Measurements from ENCODE around the gene STARD3.

The STARD3 gene

DNA sequence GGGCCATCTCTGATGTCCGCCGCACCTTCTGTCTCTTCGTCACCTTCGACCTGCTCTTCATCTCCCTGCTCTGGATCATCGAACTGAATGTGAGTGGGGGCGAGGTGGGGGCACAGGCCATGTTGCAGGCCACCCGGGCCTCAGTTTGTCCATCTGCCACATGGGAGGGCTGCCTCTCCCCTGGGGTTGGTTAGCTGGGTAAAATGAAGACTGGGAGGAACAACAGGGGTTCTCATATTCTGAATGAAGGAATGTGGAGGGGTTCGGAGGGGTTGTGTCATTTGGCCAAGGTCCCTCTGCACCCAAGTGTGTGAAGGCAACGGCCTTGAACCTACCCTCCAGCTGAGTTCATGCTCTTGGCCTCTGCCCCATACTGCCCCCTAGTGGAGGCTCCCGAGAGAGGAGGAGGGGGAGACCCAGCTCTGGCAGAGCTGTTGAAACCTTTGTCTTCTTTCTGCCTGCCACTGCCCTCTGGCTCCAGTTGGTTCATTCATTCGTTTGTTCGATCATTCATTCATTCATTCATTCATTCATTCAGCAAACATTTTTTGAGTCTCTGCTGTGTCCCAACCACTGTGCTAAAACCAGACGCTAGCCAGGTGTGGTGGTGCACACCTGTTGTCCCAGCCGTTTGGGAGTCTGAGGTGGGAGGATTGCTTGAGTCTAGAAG is 16.9 kb downstream of the STARD3 start:
- H3K4me1 ChIP-seq (ENCODE audit: control insufficient read depth, insufficient read depth, low read length, unreplicated experiment) = no peaks in the 10 kb centered on the region
- no peak overlapping the region for H3K4me3 ChIP-seq (ENCODE audit: low read depth, low read length)
- H3K27ac ChIP-seq (ENCODE audit: low read depth, low read length) = no peak overlapping the region
- H3K36me3 ChIP-seq (ENCODE audit: insufficient read depth, low read length) = no peaks in the 10 kb centered on the region
- no peak overlapping the region for H2AFZ ChIP-seq (ENCODE audit: low read length, unreplicated experiment)
- no peaks in the 10 kb centered on the region for H3K79me2 ChIP-seq (ENCODE audit: control insufficient read depth, insufficient read depth, low read length, unreplicated experiment)
- H3K27me3 ChIP-seq (ENCODE audit: insufficient read depth, low read length) = no peaks in the 10 kb centered on the region

DNA sequence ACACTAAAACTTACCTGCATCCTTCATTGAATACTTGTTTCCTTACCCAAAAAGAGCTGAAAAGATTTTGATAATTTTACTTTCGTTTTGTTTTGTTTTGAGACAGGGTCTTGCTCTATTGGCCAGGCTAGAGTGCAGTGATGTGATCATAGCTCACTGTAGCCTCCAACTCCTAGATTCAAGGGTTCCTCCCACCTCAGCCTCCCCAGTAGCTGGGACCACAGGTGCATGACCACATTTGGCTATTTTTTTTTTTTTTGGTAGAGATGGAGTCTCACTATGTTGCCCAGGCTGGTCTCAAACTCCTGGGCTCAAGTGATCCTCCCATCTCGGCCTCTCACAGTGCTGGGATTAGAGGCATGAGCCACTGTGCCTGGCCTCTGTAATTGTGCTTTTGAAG is 18.2 kb downstream of the STARD3 start:
- H3K27me3 ChIP-seq (ENCODE audit: insufficient read depth, low read length) = no peaks in the 10 kb centered on the region
- H3K4me1 ChIP-seq (ENCODE audit: control insufficient read depth, insufficient read depth, low read length, unreplicated experiment) = no peaks in the 10 kb centered on the region
- no peaks in the 10 kb centered on the region for H3K79me2 ChIP-seq (ENCODE audit: control insufficient read depth, insufficient read depth, low read length, unreplicated experiment)
- no peak overlapping the region for H2AFZ ChIP-seq (ENCODE audit: low read length, unreplicated experiment)
- H3K36me3 ChIP-seq (ENCODE audit: insufficient read depth, low read length) = no peaks in the 10 kb centered on the region
- no peak overlapping the region for H3K27ac ChIP-seq (ENCODE audit: low read depth, low read length)
- no peak overlapping the region for H3K4me3 ChIP-seq (ENCODE audit: low read depth, low read length)

DNA sequence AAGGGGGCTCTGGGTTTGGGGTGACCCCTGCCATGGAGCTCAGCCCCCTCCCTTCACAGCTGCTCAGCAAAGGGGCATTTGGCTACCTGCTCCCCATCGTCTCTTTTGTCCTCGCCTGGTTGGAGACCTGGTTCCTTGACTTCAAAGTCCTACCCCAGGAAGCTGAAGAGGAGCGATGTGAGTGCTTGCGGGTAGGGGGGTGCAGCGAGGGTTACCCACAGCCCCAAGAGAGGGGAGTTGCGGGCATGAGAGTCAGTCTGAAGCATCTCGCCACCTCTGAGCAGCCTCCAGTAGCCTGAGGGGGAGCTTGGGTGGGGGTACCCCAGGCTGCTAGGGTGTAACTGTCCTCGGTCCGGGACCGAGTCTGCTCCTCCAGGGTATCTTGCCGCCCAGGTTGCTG is 21.4 kb downstream of the STARD3 start:
- Histone ChIP-seq H3K36me3 (ENCODE audit: insufficient read depth, low read length) (no peaks in the 10 kb centered on the region), H3K27me3 (ENCODE audit: insufficient read depth, low read length) (no peaks in the 10 kb centered on the region), H3K4me3 (ENCODE audit: low read depth, low read length) (no peak overlapping the region), H3K79me2 (ENCODE audit: control insufficient read depth, insufficient read depth, low read length, unreplicated experiment) (no peaks in the 10 kb centered on the region), H2AFZ (ENCODE audit: low read length, unreplicated experiment) (no peak overlapping the region), H3K4me1 (ENCODE audit: control insufficient read depth, insufficient read depth, low read length, unreplicated experiment) (no peaks in the 10 kb centered on the region), H3K27ac (ENCODE audit: low read depth, low read length) (no peak overlapping the region)

DNA sequence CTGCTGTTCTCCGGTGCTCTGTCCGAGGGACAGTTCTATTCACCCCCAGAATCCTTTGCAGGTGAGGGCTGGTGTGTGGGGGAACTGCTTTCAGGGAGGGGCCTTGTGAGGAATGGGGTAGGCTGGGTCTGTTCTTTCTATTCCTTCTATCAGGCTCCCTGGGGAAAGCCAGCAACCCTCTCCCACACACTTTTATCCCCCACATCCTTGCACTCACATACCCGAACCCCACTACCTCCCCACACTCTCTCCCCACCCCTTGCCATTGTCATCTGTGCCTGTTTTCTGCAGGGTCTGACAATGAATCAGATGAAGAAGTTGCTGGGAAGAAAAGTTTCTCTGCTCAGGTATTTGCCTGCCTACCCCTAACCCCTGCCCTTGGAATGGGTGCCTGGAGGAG is 21.8 kb downstream of the STARD3 start:
- Histone ChIP-seq H3K79me2 (ENCODE audit: control insufficient read depth, insufficient read depth, low read length, unreplicated experiment) (no peaks in the 10 kb centered on the region), H3K36me3 (ENCODE audit: insufficient read depth, low read length) (no peaks in the 10 kb centered on the region)

DNA sequence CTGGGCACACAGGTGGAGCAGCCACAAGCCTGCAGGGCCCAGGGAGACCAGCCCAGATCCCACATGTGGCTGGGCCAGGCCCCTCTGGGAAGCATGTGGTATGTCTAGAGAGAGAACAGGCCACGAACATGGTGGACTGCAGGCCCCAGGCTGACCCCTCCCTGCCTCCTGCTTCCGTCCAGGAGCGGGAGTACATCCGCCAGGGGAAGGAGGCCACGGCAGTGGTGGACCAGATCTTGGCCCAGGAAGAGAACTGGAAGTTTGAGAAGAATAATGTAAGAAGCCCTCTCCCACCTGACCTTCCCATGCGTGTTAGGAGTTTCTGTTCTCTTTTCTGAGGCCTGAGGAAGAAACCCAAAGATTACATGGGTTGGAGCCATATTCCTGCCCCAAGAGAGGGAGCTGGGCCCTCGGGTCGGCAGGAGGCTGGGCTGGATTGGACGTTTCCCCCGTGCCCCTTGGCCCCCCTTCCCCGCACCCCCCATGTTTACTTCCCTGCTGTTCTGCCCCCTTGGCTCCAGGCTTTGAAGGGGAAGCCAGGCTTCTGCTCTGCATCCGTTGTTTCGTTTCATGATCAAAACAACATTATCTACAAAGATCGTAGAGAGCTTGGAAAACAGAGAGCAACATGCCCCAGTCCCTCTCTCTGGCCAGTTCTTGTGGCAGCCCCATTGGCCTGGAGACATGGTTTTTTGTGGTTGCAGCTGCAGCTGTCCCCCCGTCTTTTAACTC is 22.5 kb downstream of the STARD3 start:
- peaks cover 5% of the 10 kb centered on the region for H3K4me1 ChIP-seq (ENCODE audit: control insufficient read depth, insufficient read depth, low read length, unreplicated experiment)
- no peaks in the 10 kb centered on the region for H3K36me3 ChIP-seq (ENCODE audit: insufficient read depth, low read length)
- H3K79me2 ChIP-seq (ENCODE audit: control insufficient read depth, insufficient read depth, low read length, unreplicated experiment) = no peaks in the 10 kb centered on the region
- no peaks in the 10 kb centered on the region for H3K27me3 ChIP-seq (ENCODE audit: insufficient read depth, low read length)
- H3K4me3 ChIP-seq (ENCODE audit: low read depth, low read length) = no peak overlapping the region
- H3K27ac ChIP-seq (ENCODE audit: low read depth, low read length) = no peak overlapping the region
- H2AFZ ChIP-seq (ENCODE audit: low read length, unreplicated experiment) = no peak overlapping the region

More for the DNA sequence above, 21.8 kb downstream of the STARD3 start:
- no peak overlapping the region for H2AFZ ChIP-seq (ENCODE audit: low read length, unreplicated experiment)
- H3K4me1 ChIP-seq (ENCODE audit: control insufficient read depth, insufficient read depth, low read length, unreplicated experiment) = peaks cover 2% of the 10 kb centered on the region
- H3K27ac ChIP-seq (ENCODE audit: low read depth, low read length) = no peak overlapping the region
- no peaks in the 10 kb centered on the region for H3K27me3 ChIP-seq (ENCODE audit: insufficient read depth, low read length)
- H3K4me3 ChIP-seq (ENCODE audit: low read depth, low read length) = no peak overlapping the region

DNA sequence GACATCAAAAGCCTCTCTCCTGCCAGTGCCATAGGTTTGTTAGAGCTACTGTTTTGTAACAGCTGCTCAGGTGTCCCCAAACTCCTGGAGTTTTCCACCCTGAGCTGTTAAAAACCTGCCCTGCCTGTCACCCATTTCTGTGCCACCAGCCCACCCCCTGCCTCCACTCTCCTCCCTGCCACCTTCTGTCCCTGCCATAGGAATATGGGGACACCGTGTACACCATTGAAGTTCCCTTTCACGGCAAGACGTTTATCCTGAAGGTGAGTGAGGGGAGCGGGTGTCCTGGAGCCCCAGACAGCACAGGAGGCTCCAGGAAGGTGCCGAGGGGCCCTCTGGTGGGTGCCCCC is 23.0 kb downstream of the STARD3 start:
- H3K4me1 ChIP-seq (ENCODE audit: control insufficient read depth, insufficient read depth, low read length, unreplicated experiment) = peaks cover 5% of the 10 kb centered on the region
- no peaks in the 10 kb centered on the region for H3K79me2 ChIP-seq (ENCODE audit: control insufficient read depth, insufficient read depth, low read length, unreplicated experiment)
- no peak overlapping the region for H3K4me3 ChIP-seq (ENCODE audit: low read depth, low read length)
- H3K36me3 ChIP-seq (ENCODE audit: insufficient read depth, low read length) = no peaks in the 10 kb centered on the region
- H3K27me3 ChIP-seq (ENCODE audit: insufficient read depth, low read length) = no peaks in the 10 kb centered on the region
- H2AFZ ChIP-seq (ENCODE audit: low read length, unreplicated experiment) = no peak overlapping the region
- no peak overlapping the region for H3K27ac ChIP-seq (ENCODE audit: low read depth, low read length)

DNA sequence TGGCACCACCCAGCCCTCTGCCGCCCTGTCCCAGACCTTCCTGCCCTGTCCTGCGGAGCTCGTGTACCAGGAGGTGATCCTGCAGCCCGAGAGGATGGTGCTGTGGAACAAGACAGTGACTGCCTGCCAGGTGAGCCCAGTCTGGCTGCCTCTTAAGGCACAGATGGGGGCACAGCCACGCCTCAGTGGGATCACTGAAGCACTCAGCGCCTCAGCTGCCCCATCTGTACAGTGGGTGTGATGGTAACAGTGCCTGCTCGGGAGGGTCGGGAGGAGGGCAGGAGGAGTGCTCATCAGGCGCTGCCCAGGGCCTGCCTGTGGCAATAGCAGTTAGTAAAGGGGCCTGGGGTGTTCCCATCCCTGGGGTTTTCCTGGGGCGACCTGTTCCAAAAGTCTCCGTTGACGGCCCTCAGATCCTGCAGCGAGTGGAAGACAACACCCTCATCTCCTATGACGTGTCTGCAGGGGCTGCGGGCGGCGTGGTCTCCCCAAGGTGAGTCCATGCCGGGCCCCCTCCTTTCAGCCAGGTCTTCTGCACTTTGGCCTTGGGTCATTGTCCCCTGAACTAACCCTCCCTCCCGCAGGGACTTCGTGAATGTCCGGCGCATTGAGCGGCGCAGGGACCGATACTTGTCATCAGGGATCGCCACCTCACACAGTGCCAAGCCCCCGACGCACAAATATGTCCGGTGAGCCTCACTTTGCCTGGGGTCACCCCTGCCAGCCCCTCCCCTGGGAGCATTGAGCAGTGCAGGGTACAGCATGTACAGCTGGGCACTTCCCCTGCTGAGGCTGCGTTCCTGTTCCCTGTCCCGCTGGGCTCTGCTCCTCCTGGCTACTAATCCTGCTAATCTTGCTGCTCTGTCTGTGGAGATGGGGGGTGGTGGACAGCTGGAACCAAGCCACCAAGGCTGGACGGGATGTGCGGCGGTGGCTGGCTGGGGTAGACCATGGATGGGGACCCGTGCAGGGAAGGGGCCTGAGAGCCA is 23.7 kb downstream of the STARD3 start:
- H3K36me3 ChIP-seq (ENCODE audit: insufficient read depth, low read length) = no peaks in the 10 kb centered on the region
- no peaks in the 10 kb centered on the region for H3K79me2 ChIP-seq (ENCODE audit: control insufficient read depth, insufficient read depth, low read length, unreplicated experiment)
- no peaks in the 10 kb centered on the region for H3K27me3 ChIP-seq (ENCODE audit: insufficient read depth, low read length)
- no peak overlapping the region for H2AFZ ChIP-seq (ENCODE audit: low read length, unreplicated experiment)
- no peak overlapping the region for H3K27ac ChIP-seq (ENCODE audit: low read depth, low read length)
- peaks cover 5% of the 10 kb centered on the region for H3K4me1 ChIP-seq (ENCODE audit: control insufficient read depth, insufficient read depth, low read length, unreplicated experiment)
- H3K4me3 ChIP-seq (ENCODE audit: low read depth, low read length) = no peak overlapping the region

DNA sequence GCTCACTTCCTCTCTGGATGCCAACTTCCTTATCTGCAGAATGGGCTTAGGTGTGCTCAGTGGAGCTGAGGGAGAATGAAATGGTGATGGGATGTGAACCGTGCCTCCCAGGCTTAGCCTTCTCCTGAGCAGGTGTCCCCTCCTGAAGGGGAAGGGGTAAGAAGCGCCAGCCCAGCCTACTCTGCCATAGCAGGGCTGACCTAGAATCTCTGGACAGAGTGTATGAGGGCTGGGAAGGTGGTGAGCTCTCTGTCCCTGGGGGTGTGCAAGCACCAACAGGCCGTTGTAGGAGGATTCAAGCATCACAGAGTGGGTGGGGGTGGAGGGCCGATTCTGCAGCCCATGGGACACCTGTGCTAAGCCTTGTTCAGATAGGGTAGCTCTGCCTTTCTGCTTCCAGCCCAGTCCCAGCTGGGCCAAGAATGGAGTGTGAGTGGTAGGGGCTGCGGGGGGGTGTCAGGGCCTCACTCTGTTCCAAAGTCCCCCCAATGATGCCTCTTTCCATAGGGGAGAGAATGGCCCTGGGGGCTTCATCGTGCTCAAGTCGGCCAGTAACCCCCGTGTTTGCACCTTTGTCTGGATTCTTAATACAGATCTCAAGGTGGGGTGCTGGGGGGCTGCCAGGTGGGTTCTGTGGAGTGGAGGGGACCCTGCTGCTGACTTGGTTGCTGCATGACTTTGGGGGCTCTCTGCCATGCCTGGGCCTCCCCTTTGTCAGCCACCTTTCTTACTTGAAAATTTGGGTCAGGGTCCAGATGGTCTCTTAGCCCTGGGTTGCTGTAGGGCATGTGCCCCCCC is 25.0 kb downstream of the STARD3 start:
- H3K79me2 ChIP-seq (ENCODE audit: control insufficient read depth, insufficient read depth, low read length, unreplicated experiment) = no peaks in the 10 kb centered on the region
- no peak overlapping the region for H3K4me3 ChIP-seq (ENCODE audit: low read depth, low read length)

DNA sequence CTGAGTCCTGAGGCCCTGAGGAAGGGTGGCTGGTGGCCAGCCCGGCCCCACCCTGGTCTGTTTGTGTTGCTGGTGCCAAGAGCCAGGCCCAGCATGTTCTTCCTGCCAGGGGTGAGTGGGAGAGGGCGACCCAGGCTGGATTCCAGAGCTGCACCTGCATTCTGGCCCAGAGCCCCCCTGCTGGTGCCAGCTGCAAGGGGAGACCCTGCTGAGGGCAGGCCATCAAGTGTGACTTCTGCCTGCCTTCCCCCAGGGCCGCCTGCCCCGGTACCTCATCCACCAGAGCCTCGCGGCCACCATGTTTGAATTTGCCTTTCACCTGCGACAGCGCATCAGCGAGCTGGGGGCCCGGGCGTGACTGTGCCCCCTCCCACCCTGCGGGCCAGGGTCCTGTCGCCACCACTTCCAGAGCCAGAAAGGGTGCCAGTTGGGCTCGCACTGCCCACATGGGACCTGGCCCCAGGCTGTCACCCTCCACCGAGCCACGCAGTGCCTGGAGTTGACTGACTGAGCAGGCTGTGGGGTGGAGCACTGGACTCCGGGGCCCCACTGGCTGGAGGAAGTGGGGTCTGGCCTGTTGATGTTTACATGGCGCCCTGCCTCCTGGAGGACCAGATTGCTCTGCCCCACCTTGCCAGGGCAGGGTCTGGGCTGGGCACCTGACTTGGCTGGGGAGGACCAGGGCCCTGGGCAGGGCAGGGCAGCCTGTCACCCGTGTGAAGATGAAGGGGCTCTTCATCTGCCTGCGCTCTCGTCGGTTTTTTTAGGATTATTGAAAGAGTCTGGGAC is 25.8 kb downstream of the STARD3 start:
- Histone ChIP-seq H3K27ac (ENCODE audit: low read depth, low read length) (no peak overlapping the region), H3K36me3 (ENCODE audit: insufficient read depth, low read length) (no peaks in the 10 kb centered on the region), H3K79me2 (ENCODE audit: control insufficient read depth, insufficient read depth, low read length, unreplicated experiment) (no peaks in the 10 kb centered on the region), H3K4me3 (ENCODE audit: low read depth, low read length) (no peak overlapping the region), H3K4me1 (ENCODE audit: control insufficient read depth, insufficient read depth, low read length, unreplicated experiment) (peaks cover 20% of the 10 kb centered on the region), H3K27me3 (ENCODE audit: insufficient read depth, low read length) (peaks cover 10% of the 10 kb centered on the region; the same call in 1 of the 2 replicates), H2AFZ (ENCODE audit: low read length, unreplicated experiment) (no peak overlapping the region)

More for the DNA sequence above, 25.0 kb downstream of the STARD3 start:
- no peak overlapping the region for H2AFZ ChIP-seq (ENCODE audit: low read length, unreplicated experiment)
- H3K36me3 ChIP-seq (ENCODE audit: insufficient read depth, low read length) = no peaks in the 10 kb centered on the region
- H3K27me3 ChIP-seq (ENCODE audit: insufficient read depth, low read length) = peaks cover 2% of the 10 kb centered on the region; the same call in 1 of the 2 replicates
- H3K4me1 ChIP-seq (ENCODE audit: control insufficient read depth, insufficient read depth, low read length, unreplicated experiment) = peaks cover 12% of the 10 kb centered on the region
- H3K27ac ChIP-seq (ENCODE audit: low read depth, low read length) = no peak overlapping the region
